Tibial nerve (tissue), 4 donors: ENCODE measurements around the gene RAB6B. TPM values are rescaled to one million over a fixed set of nuclear protein-coding genes. Genes with fewer than 3 reads are reported as not detected.

Source experiments
- DNase-seq, 2 donors: peaks; one replicate each; pipeline ENCODE4 v3.0.0-alpha.2; 2019; ENCODE audit warnings: low spot score in 2 of 2
- H3K27ac ChIP-seq, 4 donors: fragments of 200-600 bp; sonication (generic) in 3 of 4; one replicate each; pipeline ENCODE4 v1.5.1; 2017 to 2019; ENCODE audit warnings: mild to moderate bottlenecking in 1 of 4
- H3K27me3 ChIP-seq, 2 donors: fragments of 200-600 bp; sonication (generic) in 1 of 2; one replicate each; pipeline versions ENCODE4 v1.5.1 to v1.6.0; 2017 to 2019
- H3K36me3 ChIP-seq, 3 donors: fragments of 200-600 bp; sonication (generic); one replicate each; pipeline ENCODE4 v1.5.1; 2018 to 2019
- H3K4me1 ChIP-seq, 4 donors: fragments of 200-600 bp; sonication (generic) in 3 of 4; one replicate each; pipeline ENCODE4 v1.5.1; 2017 to 2019
- H3K4me3 ChIP-seq, 4 donors: fragments of 200-600 bp; sonication (generic) in 3 of 4; one replicate each; pipeline ENCODE4 v1.5.1; 2017 to 2019; ENCODE audit warnings: mild to moderate bottlenecking in 1 of 4, moderate library complexity in 1 of 4
- H3K9me3 ChIP-seq, 4 donors: fragments of 200-600 bp; sonication (generic) in 3 of 4; one replicate each; pipeline ENCODE4 v1.5.1; 2017 to 2019
- CTCF ChIP-seq, 5 experiments: fragments of 200-600 bp in 3 of 5; fragments of 450-650 bp in 2 of 5; sonication (generic) in 3 of 5; IDR thresholded peaks; one replicate each; pipeline ENCODE4 v1.5.1; 2016 to 2019; ENCODE audit warnings: antibody characterized with exemption in 5 of 5, mild to moderate bottlenecking in 3 of 5, moderate library complexity in 2 of 5
- EP300 ChIP-seq, 2 donors: sonication (generic); formaldehyde crosslinking; IDR thresholded peaks; one replicate each; pipeline ENCODE4 v1.6.1; 2017; ENCODE audit warnings: antibody characterized with exemption in 2 of 2, mild to moderate bottlenecking in 1 of 2
- POLR2A ChIP-seq, 2 donors: fragments of 450-650 bp; IDR thresholded peaks; one replicate each; pipeline ENCODE4 v1.6.1; 2017; ENCODE audit warnings: antibody characterized with exemption in 2 of 2, mild to moderate bottlenecking in 2 of 2, moderate library complexity in 2 of 2
- WGBS, 2 donors: methylation state at CpG; one replicate each; pipeline ENCODE4 v1.1.5; 2018; 5-methylcytosine and 5-hydroxymethylcytosine counted together
- total RNA-seq, 4 donors: library from RNA; depleted of rRNA; stranded (reverse); fragments of >200 nt; gene quantifications; one replicate each; pipeline ENCODE4 v1.1.0, GENCODE V29; 2016

RAB6B gene
- total RNA-seq, 4 donors from 2014 or later = 1.4 to 3.6 (median 2.0) TPM

GRCh38 chr3:133840055-133840737 is 55.5 kb downstream of the RAB6B start:
- DNase-seq = no peak

GRCh38 chr3:133838916-133839800 is 56.5 kb downstream of the RAB6B start:
- Histone ChIP-seq H3K27me3 (no peaks in the 10 kb centered on the region), H3K4me3 (no peak overlapping the region), H3K9me3 (no peaks in the 10 kb centered on the region), H3K27ac (no peak overlapping the region), H3K36me3 (peaks cover 0 to 5% (median 0%) of the 10 kb centered on the region in 3 donors), H3K4me1 (no peaks in the 10 kb centered on the region)
- TF ChIP-seq POLR2A (IDR thresholded peaks at IDR 0.05) = no peak
- TF ChIP-seq EP300 (IDR thresholded peaks at IDR 0.05) = no peak
- TF ChIP-seq CTCF (IDR thresholded peaks at IDR 0.05) = no peak
- 86 to 92% methylated on average over 12 of the region's 12 CpGs for WGBS, 2 donors
- no peak for DNase-seq

More at GRCh38 chr3:133840055-133840737, 55.5 kb downstream of the RAB6B start:
- Histone ChIP-seq H3K4me3 (no peak overlapping the region), H3K4me1 (no peaks in the 10 kb centered on the region), H3K36me3 (peaks cover 0 to 5% (median 0%) of the 10 kb centered on the region in 3 donors), H3K27me3 (no peaks in the 10 kb centered on the region), H3K27ac (no peak overlapping the region), H3K9me3 (peaks cover 0 to 3% (median 0%) of the 10 kb centered on the region in 4 donors)
- 86 to 93% methylated on average over 8 to 9 of the region's 9 CpGs for WGBS, 2 donors
- no peak for TF ChIP-seq CTCF (IDR thresholded peaks at IDR 0.05)

- H3K36me3 ChIP-seq = peaks cover 0 to 5% (median 0%) of the 10 kb centered on the region in 3 donors
- H3K4me1 ChIP-seq = no peaks in the 10 kb centered on the region
- no peak overlapping the region for H3K4me3 ChIP-seq
- 91% methylated on average over 4 of the region's 4 CpGs for WGBS, 2 donors
- no peaks in the 10 kb centered on the region for H3K27me3 ChIP-seq
- no peak for TF ChIP-seq POLR2A (IDR thresholded peaks at IDR 0.05)
- TF ChIP-seq EP300 (IDR thresholded peaks at IDR 0.05) = no peak
- TF ChIP-seq CTCF (IDR thresholded peaks at IDR 0.05) = no peak
- no peak for DNase-seq
- no peaks in the 10 kb centered on the region for H3K9me3 ChIP-seq
- no peak overlapping the region for H3K27ac ChIP-seq
These were observed 57.3 kb downstream of the RAB6B start for GRCh38 chr3:133838296-133838789.

- Histone ChIP-seq H3K27me3 (no peaks in the 10 kb centered on the region), H3K27ac (no peak overlapping the region), H3K4me1 (no peaks in the 10 kb centered on the region), H3K4me3 (no peak overlapping the region), H3K9me3 (no peaks in the 10 kb centered on the region), H3K36me3 (peaks cover 0 to 5% (median 0%) of the 10 kb centered on the region in 3 donors)
- DNase-seq = no peak
- WGBS, 2 donors = 92 to 94% methylated on average over 22 of the region's 22 CpGs
- TF ChIP-seq EP300 (IDR thresholded peaks at IDR 0.05) (no peak), POLR2A (IDR thresholded peaks at IDR 0.05) (no peak), CTCF (IDR thresholded peaks at IDR 0.05) (no peak)
These were observed 58.0 kb downstream of the RAB6B start for GRCh38 chr3:133837487-133838295.
